IMR-90 (cell line): ENCODE data around the gene AHCYL2. TPM values are rescaled to one million over a fixed set of nuclear protein-coding genes. Genes with fewer than 3 reads are reported as not detected.

ENCODE experiments used
- ATAC-seq: fragments of 200-7000 bp; cut with Tn5 transposase; 2 replicates; pipeline ENCODE4 v1.9.1; 2020; ENCODE audit warnings: low read depth, mild to moderate bottlenecking, moderate library complexity
- BruUV-seq: library from RNA; stranded (reverse); fragments of 400-500 nt; replicated peaks from 2 replicates; lab custom pipeline; 2021; lab: Mats Ljungman, UMichigan
- CTCF ChIA-PET: fragments of 300-600 bp; formaldehyde crosslinking; extraction: SDS; loops from one replicate; lab custom pipeline; 2021; ENCODE audit warnings: antibody characterized with exemption; lab: Yijun Ruan, JAX
- POLR2A ChIA-PET: fragments of 300-600 bp; sonication (Branson Sonifier 250); formaldehyde crosslinking; loops from one replicate; lab custom pipeline; 2022; ENCODE audit warnings: antibody characterized with exemption; ENCODE audit not compliant: unreplicated experiment; lab: Charles Lee
- DNase-seq: peaks from one replicate; pipeline ENCODE4 v3.0.0; 2013
- H2AFZ ChIP-seq: replicated peaks from 2 replicates; pipeline ENCODE3; 2013; ENCODE audit warnings: low read length, mild to moderate bottlenecking; ENCODE audit not compliant: poor library complexity
- H2AK5ac ChIP-seq: 2 replicates; pipeline ENCODE4 v1.6.1; 2013; ENCODE audit warnings: low read depth, low read length, inconsistent platforms
- H2AK9ac ChIP-seq: replicated peaks from 2 replicates; pipeline ENCODE3; 2013; ENCODE audit warnings: mild to moderate bottlenecking, low read depth, low read length, moderate library complexity; ENCODE audit not compliant: poor library complexity
- H2BK120ac ChIP-seq: 2 replicates; pipeline ENCODE4 v1.6.1; 2013; ENCODE audit warnings: low read depth, low read length, inconsistent platforms
- H2BK15ac ChIP-seq: 3 replicates; pipeline ENCODE4 v1.6.1; 2013; ENCODE audit warnings: low read depth, low read length, inconsistent platforms
- H2BK20ac ChIP-seq: 2 replicates; pipeline ENCODE4 v1.6.1; 2013; ENCODE audit warnings: low read depth, mild to moderate bottlenecking, inconsistent platforms, low read length, moderate library complexity
- H2BK5ac ChIP-seq: 2 replicates; pipeline ENCODE4 v1.6.1; 2013; ENCODE audit warnings: mild to moderate bottlenecking, low read depth, low read length, inconsistent platforms; ENCODE audit not compliant: poor library complexity, severe bottlenecking
- H3K14ac ChIP-seq: replicated peaks from 2 replicates; pipeline ENCODE4 v1.6.1; 2013; ENCODE audit warnings: low read depth, low read length, inconsistent platforms
- H3K18ac ChIP-seq: 2 replicates; pipeline ENCODE4 v1.6.1; 2013; ENCODE audit warnings: low read depth, low read length, control low read depth
- H3K23ac ChIP-seq: 2 replicates; pipeline ENCODE4 v1.6.1; 2013; ENCODE audit warnings: low read depth, low read length, inconsistent platforms
- H3K27ac ChIP-seq: 2 replicates; pipeline ENCODE4 v1.5.1; 2013; ENCODE audit warnings: mild to moderate bottlenecking, control low read depth, low read length; ENCODE audit not compliant: insufficient read depth
- H3K27me3 ChIP-seq: 2 replicates; pipeline ENCODE4 v1.6.1; 2013; ENCODE audit warnings: low read length; ENCODE audit not compliant: control insufficient read depth, insufficient read depth
- H3K36me3 ChIP-seq: 2 replicates; pipeline ENCODE4 v1.6.1; 2013; ENCODE audit warnings: low read length, mixed read lengths; ENCODE audit not compliant: control insufficient read depth, insufficient read depth
- H3K4ac ChIP-seq: 2 replicates; pipeline ENCODE4 v1.6.1; 2013; ENCODE audit warnings: low read depth, low read length, inconsistent platforms
- H3K4me1 ChIP-seq: 2 replicates; pipeline ENCODE4 v1.6.1; 2013; ENCODE audit warnings: low read length, mixed read lengths; ENCODE audit not compliant: control insufficient read depth, insufficient read depth
- H3K4me2 ChIP-seq: 2 replicates; pipeline ENCODE4 v1.6.1; 2013; ENCODE audit warnings: low read depth, mild to moderate bottlenecking, control low read depth, low read length, moderate library complexity
- H3K4me3 ChIP-seq: 2 replicates; pipeline ENCODE4 v1.5.1; 2013; ENCODE audit warnings: low read depth, mild to moderate bottlenecking, control low read depth, low read length, moderate library complexity; ENCODE audit not compliant: insufficient read depth
- H3K56ac ChIP-seq: 2 replicates; pipeline ENCODE4 v1.6.1; 2013; ENCODE audit warnings: low read length, inconsistent platforms; ENCODE audit not compliant: insufficient read depth; ENCODE audit errors: extremely low read depth
- H3K79me1 ChIP-seq, 2 experiments: 2 replicates each; pipeline ENCODE4 v1.6.1; 2013; ENCODE audit warnings: low read length in 2 of 2, inconsistent platforms in 1 of 2, low read depth in 1 of 2
- H3K9ac ChIP-seq: 2 replicates; pipeline ENCODE4 v1.6.1; 2013; ENCODE audit warnings: low read depth, low read length, control low read depth
- H3K9me1 ChIP-seq: 2 replicates; pipeline ENCODE4 v1.6.1; 2013; ENCODE audit warnings: low read length, inconsistent platforms; ENCODE audit not compliant: insufficient read depth
- H3K9me3 ChIP-seq: 2 replicates; pipeline ENCODE4 v1.6.1; 2013; ENCODE audit warnings: low read length; ENCODE audit not compliant: control insufficient read depth, insufficient read depth
- H4K20me1 ChIP-seq: 2 replicates; pipeline ENCODE4 v1.6.1; 2013; ENCODE audit warnings: low read length, inconsistent platforms; ENCODE audit not compliant: insufficient read depth
- H4K5ac ChIP-seq: 2 replicates; pipeline ENCODE4 v1.6.1; 2013; ENCODE audit warnings: mild to moderate bottlenecking, low read depth, low read length, control low read depth
- H4K8ac ChIP-seq, 2 experiments: 2 replicates each; pipeline ENCODE4 v1.6.1; 2013; ENCODE audit warnings: low read depth in 2 of 2, low read length in 2 of 2, control low read depth in 1 of 2, inconsistent platforms in 1 of 2
- H4K91ac ChIP-seq: 2 replicates; pipeline ENCODE4 v1.6.1; 2013; ENCODE audit warnings: low read depth, low read length, inconsistent platforms; ENCODE audit not compliant: insufficient read depth
- MAFK ChIP-seq: IDR thresholded peaks from 2 replicates; pipeline ENCODE4 v1.6.1; 2012; ENCODE audit warnings: low read depth, low read length, improper control_type of control experiment
- dilution Hi-C: fragments of 300-500 bp; cut with HindIII; formaldehyde crosslinking; loops from one replicate; pipeline ENCODE4 v1.14.3; 2018; ENCODE audit warnings: low sequenced_read_pairs; ENCODE audit not compliant: unreplicated experiment
- in situ Hi-C: fragments of 300-500 bp; cut with MboI; formaldehyde crosslinking; loops from 3 replicates; pipeline ENCODE4 v1.14.3; 2019; ENCODE audit warnings: low sequenced_read_pairs, inconsistent platforms, mixed read lengths
- intact Hi-C: fragments of 100-400 bp; cut with micrococcal nuclease; formaldehyde crosslinking; loops from 2 replicates; pipeline ENCODE4 v1.10.0; 2022
- polyA plus RNA-seq, 3 experiments: library from polyadenylated mRNA; depleted of rRNA; stranded (reverse); fragments of >200 nt; gene quantifications; 2 replicates each; pipeline ENCODE4 v1.2.3, GENCODE V29; 2012; ENCODE audit warnings: low replicate concordance in 1 of 3
- total RNA-seq: library from RNA; depleted of rRNA; stranded (reverse); fragments of >200 nt; gene quantifications from 2 replicates; pipeline ENCODE4 v1.2.3, GENCODE V29; 2012

AHCYL2 gene
- total and polyA plus RNA-seq, 2 of the 4 experiments (the other 2 are of a cell fraction) = 5.7 to 7.6 TPM

DNA sequence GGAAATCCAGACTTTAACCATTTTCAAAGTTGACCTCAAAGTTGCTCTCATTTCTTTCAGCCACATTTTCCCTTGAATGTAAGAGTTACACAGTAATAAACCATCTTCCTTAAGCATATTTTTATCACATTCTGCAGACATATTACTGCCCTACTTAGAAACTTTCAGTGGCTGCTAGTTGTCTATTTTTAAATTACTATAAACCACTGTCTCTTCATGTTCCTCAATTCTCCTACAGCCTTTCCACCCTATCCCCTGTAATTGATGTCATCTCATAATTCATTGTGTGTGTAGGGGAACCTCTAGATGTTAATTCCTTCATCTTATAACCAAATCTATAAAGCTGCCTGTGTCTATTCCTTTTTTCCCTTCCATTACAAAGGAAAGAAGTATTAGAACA, 131.3 kb downstream of the AHCYL2 start:
- no peak overlapping the region for H2BK5ac ChIP-seq
- ATAC-seq = no peak
- H3K9me1 ChIP-seq = 0 out of 2 replicates have a peak, but pooled peaks cover 3% of the 10 kb centered on the region
- DNase-seq = no peak
- H3K27ac ChIP-seq = no peak overlapping the region
- H2BK15ac ChIP-seq = no peak overlapping the region
- BruUV-seq = no TSS peak
- no peak overlapping the region for H4K5ac ChIP-seq
- no peak for TF ChIP-seq MAFK
- H3K18ac ChIP-seq = no peak overlapping the region
- H3K36me3 ChIP-seq = no peaks in the 10 kb centered on the region
- no peak overlapping the region for H3K14ac ChIP-seq
- H3K23ac ChIP-seq = no peak overlapping the region
- ChIA-PET POLR2A (no interaction called here), CTCF (no interaction called here)
- H3K4me1 ChIP-seq = peaks cover 5% of the 10 kb centered on the region; the same call in 1 of the 2 replicates
- H3K9me3 ChIP-seq = no peaks in the 10 kb centered on the region
- H3K56ac ChIP-seq = no peak overlapping the region
- no peak overlapping the region for H3K4me3 ChIP-seq
- H2AK9ac ChIP-seq = no peak overlapping the region
- no peak overlapping the region for H4K91ac ChIP-seq
- H4K8ac ChIP-seq = no peak overlapping the region
- no peak overlapping the region for H3K4me2 ChIP-seq
- intact Hi-C loops (no loop called here), in situ Hi-C loops (loop anchor here (25.0 kb wide), 1 partner anchor 656 kb away; no protein-coding TSS in a partner anchor), dilution Hi-C loops (no loop called here)
- H2AFZ ChIP-seq = no peak overlapping the region
- H2BK120ac ChIP-seq = no peak overlapping the region
- H2AK5ac ChIP-seq = no peak overlapping the region
- no peak overlapping the region for H2BK20ac ChIP-seq
- H3K4ac ChIP-seq = no peak overlapping the region
- H4K20me1 ChIP-seq = no peaks in the 10 kb centered on the region
- no peak overlapping the region for H3K9ac ChIP-seq
- no peaks in the 10 kb centered on the region for H3K79me1 ChIP-seq
- no peaks in the 10 kb centered on the region for H3K27me3 ChIP-seq
